Neuronal stem cell (in vitro differentiated cells): ENCODE measurements around the gene VSIR.

Experiments used
- DNase-seq: peaks from one replicate; pipeline ENCODE4 v3.0.0-alpha.2; 2013; ENCODE audit warnings: low spot score
- H2AFZ ChIP-seq: one replicate; pipeline ENCODE4 v1.6.1; 2013; ENCODE audit warnings: mild to moderate bottlenecking, low read length, inconsistent platforms
- H2AK5ac ChIP-seq: 2 replicates; pipeline ENCODE4 v1.6.1; 2013; ENCODE audit warnings: low read depth, mild to moderate bottlenecking, inconsistent platforms, low read length, moderate library complexity, mixed read lengths
- H2BK120ac ChIP-seq: 2 replicates; pipeline ENCODE4 v1.6.1; 2013; ENCODE audit warnings: low read depth, mild to moderate bottlenecking, inconsistent platforms, low read length, moderate library complexity, mixed read lengths
- H2BK12ac ChIP-seq: one replicate; pipeline ENCODE4 v1.6.1; 2013; ENCODE audit warnings: low read length, inconsistent platforms
- H2BK15ac ChIP-seq: 2 replicates; pipeline ENCODE4 v1.6.1; 2013; ENCODE audit warnings: mild to moderate bottlenecking, low read length, inconsistent platforms, mixed read lengths
- H2BK5ac ChIP-seq: one replicate; pipeline ENCODE4 v1.6.1; 2013; ENCODE audit warnings: inconsistent platforms, mild to moderate bottlenecking, low read length, moderate library complexity
- H3K14ac ChIP-seq: one replicate; pipeline ENCODE4 v1.6.1; 2013; ENCODE audit warnings: low read length, inconsistent platforms
- H3K18ac ChIP-seq: 2 replicates; pipeline ENCODE4 v1.6.1; 2013; ENCODE audit warnings: low read length, inconsistent platforms
- H3K23ac ChIP-seq: 2 replicates; pipeline ENCODE4 v1.6.1; 2013; ENCODE audit warnings: low read depth, mild to moderate bottlenecking, mixed read lengths, low read length, inconsistent platforms; ENCODE audit not compliant: poor library complexity
- H3K27ac ChIP-seq: replicated peaks from 3 replicates; pipeline ENCODE4 v1.5.1; 2013; ENCODE audit warnings: low read length, inconsistent platforms
- H3K27me3 ChIP-seq, 3 experiments: 2 replicates each; pipeline ENCODE4 v1.6.1; 2013; ENCODE audit warnings: low read length in 3 of 3, mild to moderate bottlenecking in 2 of 3, inconsistent platforms in 1 of 3, low read depth in 1 of 3, mixed read lengths in 1 of 3, moderate library complexity in 1 of 3; ENCODE audit not compliant: control insufficient read depth in 3 of 3, insufficient read depth in 3 of 3
- H3K36me3 ChIP-seq, 2 donors: replicated peaks in 1 of 2; 2 replicates each; pipeline ENCODE4 v1.6.1; 2013; ENCODE audit warnings: low read length in 2 of 2; ENCODE audit not compliant: control insufficient read depth in 2 of 2, insufficient read depth in 2 of 2
- H3K4ac ChIP-seq: 2 replicates; pipeline ENCODE4 v1.6.1; 2013; ENCODE audit warnings: inconsistent platforms, mild to moderate bottlenecking, low read length, moderate library complexity
- H3K4me1 ChIP-seq, 2 donors: 1 replicate in 1 of 2; 2 replicates in 1 of 2; pipeline ENCODE4 v1.6.1; 2013; ENCODE audit warnings: low read length in 2 of 2, low read depth in 1 of 2; ENCODE audit not compliant: control insufficient read depth in 2 of 2, insufficient read depth in 1 of 2
- H3K4me2 ChIP-seq: one replicate; pipeline ENCODE4 v1.6.1; 2013; ENCODE audit warnings: mild to moderate bottlenecking, low read length, inconsistent platforms; ENCODE audit not compliant: insufficient read depth, poor library complexity, severe bottlenecking
- H3K4me3 ChIP-seq, 2 donors: 2 replicates each; pipeline ENCODE4 v1.5.1; 2013; ENCODE audit warnings: low read length in 2 of 2, mild to moderate bottlenecking in 2 of 2, inconsistent platforms in 1 of 2, moderate library complexity in 1 of 2
- H3K79me1 ChIP-seq: one replicate; pipeline ENCODE4 v1.6.1; 2013; ENCODE audit warnings: low read depth, mild to moderate bottlenecking, inconsistent platforms, low read length, moderate library complexity
- H3K9ac ChIP-seq: one replicate; pipeline ENCODE4 v1.6.1; 2013; ENCODE audit warnings: mild to moderate bottlenecking, low read depth, low read length, inconsistent platforms; ENCODE audit not compliant: poor library complexity
- H3K9me3 ChIP-seq, 2 donors: replicated peaks in 1 of 2; 2 replicates each; pipeline versions ENCODE3 to v1.6.1; 2013; ENCODE audit warnings: low read length in 2 of 2, mild to moderate bottlenecking in 2 of 2, inconsistent platforms in 1 of 2, low read depth in 1 of 2, mixed read lengths in 1 of 2, moderate library complexity in 1 of 2; ENCODE audit not compliant: control insufficient read depth in 2 of 2, insufficient read depth in 1 of 2
- H4K8ac ChIP-seq: one replicate; pipeline ENCODE4 v1.6.1; 2013; ENCODE audit warnings: low read depth, mild to moderate bottlenecking, inconsistent platforms, low read length, moderate library complexity
- H4K91ac ChIP-seq: one replicate; pipeline ENCODE4 v1.6.1; 2013; ENCODE audit warnings: low read length, low read depth, mild to moderate bottlenecking, inconsistent platforms; ENCODE audit not compliant: poor library complexity
- WGBS, 2 donors: extraction: QIAGEN DNeasy Blood & Tissue Kit; methylation state at CpG; one replicate each; pipeline ENCODE4 v1.1.7; 2013; ENCODE audit warnings: missing lambda C conversion rate in 2 of 2, mixed read lengths in 1 of 2; ENCODE audit not compliant: insufficient read length in 2 of 2, insufficient replicate concordance in 1 of 2; ENCODE audit errors: extremely low coverage in 2 of 2; 5-methylcytosine and 5-hydroxymethylcytosine counted together

Gene VSIR

DNA sequence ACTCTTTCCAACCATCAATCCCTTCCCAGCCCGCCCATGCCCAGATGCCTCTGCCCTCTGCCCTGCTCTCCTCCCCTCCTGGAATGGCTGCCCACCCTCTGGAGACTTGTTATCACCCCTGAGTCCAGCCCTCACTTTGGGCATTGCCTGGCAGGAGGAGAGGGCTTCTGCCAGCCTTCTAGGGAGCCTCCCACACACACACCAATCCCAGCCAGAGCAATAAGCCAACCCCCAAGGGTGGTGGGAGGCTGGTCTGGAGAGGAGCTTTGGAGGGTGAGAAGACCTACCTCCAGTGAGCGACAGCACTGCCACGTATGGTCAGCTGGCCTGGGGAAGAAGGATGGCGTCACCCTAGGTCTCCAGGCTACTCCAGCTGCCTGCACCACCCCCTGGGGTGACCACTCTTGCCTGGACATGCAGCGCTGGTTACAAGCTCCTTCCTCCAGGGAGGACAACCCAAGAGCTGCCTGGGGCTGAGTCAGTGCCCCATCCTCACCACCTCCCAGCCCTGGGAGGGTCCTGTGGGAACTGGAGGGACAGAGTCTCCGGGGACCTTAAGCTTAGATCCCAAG lies 62.2 kb downstream of the VSIR start:
- no peak overlapping the region for H2BK12ac ChIP-seq
- H3K27ac ChIP-seq: no peak overlapping the region
- H2BK120ac ChIP-seq: no peak overlapping the region
- peak overlapping the region; percentile 32 for H2BK15ac ChIP-seq
- H3K4me3 ChIP-seq: no peak overlapping the region
- no peak for DNase-seq
- H3K4me1 ChIP-seq: peaks cover 0 to 9% of the 10 kb centered on the region in 2 donors
- H3K79me1 ChIP-seq: peaks cover 2% of the 10 kb centered on the region
- H3K9me3 ChIP-seq: no peaks in the 10 kb centered on the region
- H3K4me2 ChIP-seq: no peak overlapping the region
- H3K14ac ChIP-seq: no peak overlapping the region
- H4K8ac ChIP-seq: no peak overlapping the region
- H3K36me3 ChIP-seq: no peaks in the 10 kb centered on the region
- H3K27me3 ChIP-seq: peaks cover 0 to 12% (median 0%) of the 10 kb centered on the region in 3 experiments
- no peak overlapping the region for H3K4ac ChIP-seq
- H2AFZ ChIP-seq: no peak overlapping the region
- H3K23ac ChIP-seq: no peak overlapping the region
- H3K9ac ChIP-seq: no peak overlapping the region
- peak overlapping the region; percentile 15 for H3K18ac ChIP-seq
- H2BK5ac ChIP-seq: no peak overlapping the region
- H4K91ac ChIP-seq: no peak overlapping the region
- WGBS, 2 donors: no CpG with 5 or more reads among the region's 6 CpGs
- H2AK5ac ChIP-seq: peak overlapping the region; percentile 0

DNA sequence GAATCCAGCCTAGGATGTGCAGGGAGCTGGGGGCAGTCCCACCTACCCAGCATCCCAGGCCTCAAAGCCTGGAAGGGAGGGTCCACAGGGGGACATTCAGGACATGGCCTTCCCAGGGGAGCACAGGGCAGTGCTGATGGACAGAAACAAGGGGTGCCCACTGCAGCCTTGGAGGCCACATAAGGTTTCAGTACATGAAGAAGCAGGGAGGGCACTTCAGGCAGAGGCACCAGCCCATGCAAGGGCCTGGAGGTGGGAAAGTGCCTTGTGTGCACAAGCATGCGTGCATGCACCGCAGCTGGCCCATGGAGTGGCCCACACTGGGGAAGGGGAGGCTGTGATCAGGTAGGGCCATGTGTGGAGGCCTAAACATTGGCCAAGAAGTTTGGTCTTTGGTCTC lies 62.8 kb downstream of the VSIR start:
- H3K27ac ChIP-seq: no peak overlapping the region
- DNase-seq: no peak
- no peak overlapping the region for H4K8ac ChIP-seq
- no peak overlapping the region for H3K4ac ChIP-seq
- no peak overlapping the region for H4K91ac ChIP-seq
- peak overlapping the region; percentile 0 for H2AK5ac ChIP-seq
- H3K4me3 ChIP-seq: no peak overlapping the region
- H3K27me3 ChIP-seq: peaks cover 0 to 12% (median 0%) of the 10 kb centered on the region in 3 experiments
- H2BK120ac ChIP-seq: no peak overlapping the region
- no CpG with 5 or more reads among the region's 2 CpGs for WGBS, 2 donors
- H3K14ac ChIP-seq: no peak overlapping the region
- H3K9ac ChIP-seq: no peak overlapping the region
- no peak overlapping the region for H3K4me2 ChIP-seq
- H2AFZ ChIP-seq: no peak overlapping the region
- no peak overlapping the region for H3K23ac ChIP-seq
- H3K79me1 ChIP-seq: peaks cover 2% of the 10 kb centered on the region
- no peaks in the 10 kb centered on the region for H3K9me3 ChIP-seq
- peaks cover 0 to 9% of the 10 kb centered on the region in 2 donors for H3K4me1 ChIP-seq
- H2BK15ac ChIP-seq: peak overlapping the region; percentile 76
- H3K18ac ChIP-seq: peak overlapping the region; percentile 59
- no peak overlapping the region for H2BK5ac ChIP-seq
- H2BK12ac ChIP-seq: no peak overlapping the region
- no peaks in the 10 kb centered on the region for H3K36me3 ChIP-seq

DNA sequence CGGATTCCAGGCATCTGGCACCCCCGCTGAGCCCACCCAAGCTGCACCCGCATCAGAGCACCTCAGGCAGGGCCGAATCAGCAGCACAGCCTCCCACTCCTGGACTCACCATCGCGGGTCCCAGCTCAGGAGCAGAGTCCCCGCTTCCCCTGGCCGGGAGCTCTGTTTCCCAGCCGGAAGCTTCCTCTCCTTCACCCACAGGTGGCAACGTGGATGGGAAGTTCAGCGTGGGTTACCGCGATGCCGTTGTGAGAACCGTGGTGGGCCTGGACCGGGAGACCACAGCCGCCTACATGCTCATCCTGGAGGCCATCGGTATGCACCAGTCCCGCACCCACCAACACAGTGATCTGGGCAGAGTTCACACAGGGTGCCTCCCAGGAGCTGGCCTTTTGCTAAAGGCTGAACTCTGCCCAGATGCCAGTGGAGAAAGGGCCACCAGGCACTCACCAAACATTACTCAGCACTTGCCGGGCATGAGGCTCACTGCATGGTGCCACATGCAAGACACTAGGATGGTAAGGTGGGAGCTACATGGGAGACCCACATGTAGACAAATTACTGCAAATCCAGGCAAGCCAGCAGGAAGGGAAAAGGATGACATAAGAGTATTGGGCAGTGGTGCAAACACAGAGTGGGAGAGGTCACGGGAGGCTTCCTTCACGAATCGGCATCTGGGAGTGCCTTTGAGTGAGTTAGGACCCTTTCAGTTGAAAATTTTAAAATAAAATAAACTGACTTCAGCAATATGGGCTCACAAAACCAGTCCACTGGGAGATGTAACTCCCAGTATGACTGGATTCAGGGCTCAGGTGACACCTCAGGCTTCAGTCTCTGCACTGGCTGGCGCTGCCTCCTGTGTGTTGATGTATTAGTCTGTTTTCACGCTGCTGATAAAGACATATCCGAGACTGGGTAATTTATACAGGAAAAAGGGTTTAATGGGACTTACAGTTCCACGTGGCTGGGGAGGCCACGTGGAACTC lies 64.1 kb downstream of the VSIR start:
- H4K8ac ChIP-seq: no peak overlapping the region
- H3K4me3 ChIP-seq: no peak overlapping the region
- WGBS, 2 donors: no CpG with 5 or more reads among the region's 28 CpGs
- H2AK5ac ChIP-seq: peak overlapping the region; percentile 86
- no peaks in the 10 kb centered on the region for H3K9me3 ChIP-seq
- peak overlapping the region; percentile 21 for H3K18ac ChIP-seq
- no peaks in the 10 kb centered on the region for H3K36me3 ChIP-seq
- H3K23ac ChIP-seq: no peak overlapping the region
- H4K91ac ChIP-seq: no peak overlapping the region
- peak overlapping the region; percentile 63 for H2BK120ac ChIP-seq
- H3K4me1 ChIP-seq: peaks cover 0 to 9% of the 10 kb centered on the region in 2 donors
- H3K79me1 ChIP-seq: peaks cover 1% of the 10 kb centered on the region
- H3K9ac ChIP-seq: peak overlapping the region; percentile 10
- H2BK5ac ChIP-seq: peak overlapping the region; percentile 16
- no peak overlapping the region for H3K4me2 ChIP-seq
- H3K14ac ChIP-seq: no peak overlapping the region
- peaks cover 0 to 12% (median 0%) of the 10 kb centered on the region in 3 experiments for H3K27me3 ChIP-seq
- H2BK12ac ChIP-seq: no peak overlapping the region
- H2BK15ac ChIP-seq: peak overlapping the region; percentile 16
- H3K4ac ChIP-seq: no peak overlapping the region
- no peak overlapping the region for H3K27ac ChIP-seq
- DNase-seq: no peak
- no peak overlapping the region for H2AFZ ChIP-seq

DNA sequence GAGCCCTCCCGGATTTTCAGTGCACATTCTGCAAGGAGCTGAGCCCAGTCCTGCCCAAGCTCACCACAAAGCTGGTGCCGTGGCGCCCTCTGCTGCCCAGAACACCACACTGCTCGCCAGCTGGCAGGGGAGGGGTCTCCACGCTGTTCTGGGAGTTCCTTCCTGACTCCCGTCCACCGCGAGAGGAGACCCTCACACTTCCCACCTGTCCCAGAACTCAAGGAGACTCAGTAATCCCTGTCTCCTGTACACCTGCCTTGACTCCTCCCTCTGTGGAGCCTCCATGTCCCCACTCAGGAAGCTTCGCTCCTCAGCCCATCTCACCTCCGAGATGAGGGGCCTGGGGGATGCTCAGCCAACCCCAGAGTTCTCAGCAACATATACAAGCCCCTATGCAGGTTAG lies 65.0 kb downstream of the VSIR start:
- H4K91ac ChIP-seq: no peak overlapping the region
- H3K36me3 ChIP-seq: no peaks in the 10 kb centered on the region
- H3K18ac ChIP-seq: peak overlapping the region; percentile 38
- no peaks in the 10 kb centered on the region for H3K79me1 ChIP-seq
- DNase-seq: peak; percentile 76
- H2AFZ ChIP-seq: peak overlapping the region; percentile 39
- H3K9me3 ChIP-seq: no peaks in the 10 kb centered on the region
- H3K14ac ChIP-seq: no peak overlapping the region
- no peak overlapping the region for H3K4me3 ChIP-seq
- peaks cover 0 to 12% (median 0%) of the 10 kb centered on the region in 3 experiments for H3K27me3 ChIP-seq
- peak overlapping the region; percentile 16 for H2BK5ac ChIP-seq
- H2AK5ac ChIP-seq: peak overlapping the region; percentile 86
- peaks cover 0 to 4% of the 10 kb centered on the region in 2 donors for H3K4me1 ChIP-seq
- no peak overlapping the region for H3K27ac ChIP-seq
- H3K4ac ChIP-seq: no peak overlapping the region
- WGBS, 2 donors: no CpG with 5 or more reads among the region's 10 CpGs
- peak overlapping the region; percentile 16 for H2BK15ac ChIP-seq
- H4K8ac ChIP-seq: no peak overlapping the region
- no peak overlapping the region for H3K9ac ChIP-seq
- no peak overlapping the region for H3K23ac ChIP-seq
- no peak overlapping the region for H3K4me2 ChIP-seq
- peak overlapping the region; percentile 63 for H2BK120ac ChIP-seq
- no peak overlapping the region for H2BK12ac ChIP-seq
